ENCODE data around the gene SLFN14. TPM values are rescaled to one million over a fixed set of nuclear protein-coding genes. Genes with fewer than 3 reads are reported as not detected.
"Not testable (repeated sequence)": the region's sequence is repeated elsewhere in the genome, so short reads cannot be mapped to it uniquely, and the experiment has no call there.

SLFN14 gene
- total RNA-seq, 1 experiment from 2014 or later: not detected

GRCh38 chr17:35559495-35560210 is 966 bp downstream of the SLFN14 start:
- DNase-seq (ENCODE audit: low read depth): no peak

- no peak for DNase-seq (ENCODE audit: low read depth)
Measured at GRCh38 chr17:35557353-35557752, 3.3 kb downstream of the SLFN14 start.

GRCh38 chr17:35555691-35556090 is 4.9 kb downstream of the SLFN14 start:
- DNase-seq (ENCODE audit: low read depth): no peak

- DNase-seq (ENCODE audit: low read depth): no peak
Measured at GRCh38 chr17:35554668-35555067, 6.0 kb downstream of the SLFN14 start.

GRCh38 chr17:35553310-35553709 is 7.3 kb downstream of the SLFN14 start:
- DNase-seq (ENCODE audit: low read depth): no peak

GRCh38 chr17:35548978-35549377 is 11.6 kb downstream of the SLFN14 start:
- no peak for DNase-seq (ENCODE audit: low read depth)

GRCh38 chr17:35548208-35548810 is 12.3 kb downstream of the SLFN14 start:
- DNase-seq (ENCODE audit: low read depth): no peak

- no peak for DNase-seq (ENCODE audit: low read depth)
Measured at GRCh38 chr17:35546487-35546886, 14.1 kb downstream of the SLFN14 start.

- no peak for DNase-seq (ENCODE audit: low read depth)
Measured at GRCh38 chr17:35545150-35545549, 15.5 kb downstream of the SLFN14 start.

- no peak for DNase-seq (ENCODE audit: low read depth)
Measured at GRCh38 chr17:35543856-35544255, 16.8 kb downstream of the SLFN14 start.

- DNase-seq (ENCODE audit: low read depth): no peak
Measured at GRCh38 chr17:35542990-35543389, 17.6 kb downstream of the SLFN14 start.

GRCh38 chr17:35541434-35541833 is 19.2 kb downstream of the SLFN14 start:
- DNase-seq (ENCODE audit: low read depth): no peak

- DNase-seq (ENCODE audit: low read depth): peak; percentile 38
Measured at GRCh38 chr17:35540589-35541404, 19.8 kb downstream of the SLFN14 start.

GRCh38 chr17:35539659-35540026 is 21.0 kb downstream of the SLFN14 start:
- no peak for DNase-seq (ENCODE audit: low read depth)

GRCh38 chr17:35537601-35538141 is 22.9 kb downstream of the SLFN14 start, which contains the start of gene SLFN12L:
Gene SLFN12L (minus strand): TSS chr17:35537678. CDS start chr17:35522364, 15,314 bp downstream.
- no peak for DNase-seq (ENCODE audit: low read depth)

GRCh38 chr17:35536664-35537171 is 23.9 kb downstream of the SLFN14 start:
- no peak for DNase-seq (ENCODE audit: low read depth)

GRCh38 chr17:35535406-35535805 is 25.2 kb downstream of the SLFN14 start:
- DNase-seq (ENCODE audit: low read depth): not testable (repeated sequence)

- DNase-seq (ENCODE audit: low read depth): no peak
Measured at GRCh38 chr17:35534576-35535093, 26.0 kb downstream of the SLFN14 start.

GRCh38 chr17:35531160-35531559 is 29.5 kb downstream of the SLFN14 start:
- no peak for DNase-seq (ENCODE audit: low read depth)

- DNase-seq (ENCODE audit: low read depth): no peak
Measured at GRCh38 chr17:35529866-35530265, 30.8 kb downstream of the SLFN14 start.

GRCh38 chr17:35529326-35529725 is 31.3 kb downstream of the SLFN14 start:
- DNase-seq (ENCODE audit: low read depth): not testable (repeated sequence)

- no peak for DNase-seq (ENCODE audit: low read depth)
Measured at GRCh38 chr17:35523296-35523695, 37.3 kb downstream of the SLFN14 start.

Measured in LHCN-M2 (cell line).